Activated B cell treated with CpG ODN at 0.5 μM for 24 hours (primary cell): Measurements from ENCODE around the gene MLH1. TPM values are rescaled to one million over a fixed set of nuclear protein-coding genes. Genes with fewer than 3 reads are reported as not detected.

Experiments
- ATAC-seq: fragments of 200-7000 bp; cut with Tn5 transposase; one replicate; pipeline ENCODE4 v1.10.0; 2021; ENCODE audit warnings: low read depth, mild to moderate bottlenecking, moderate library complexity
- CTCF ChIA-PET: fragments of 350-600 bp; sonication (Branson Sonifier 250); formaldehyde crosslinking; loops from one replicate; lab custom pipeline; 2021; ENCODE audit warnings: antibody characterized with exemption; lab: Charles Lee
- POLR2A ChIA-PET: fragments of 350-600 bp; sonication (Branson Sonifier 250); formaldehyde crosslinking; loops from one replicate; lab custom pipeline; 2021; ENCODE audit warnings: antibody characterized with exemption; lab: Charles Lee
- DNase-seq: peaks from one replicate; pipeline ENCODE4 v3.0.0; 2022
- H3K27ac Mint-ChIP-seq: one replicate; pipeline ENCODE4 v1.8.0; 2020; ENCODE audit warnings: mixed read lengths
- H3K27me3 Mint-ChIP-seq: one replicate; pipeline ENCODE4 v1.8.0; 2021; ENCODE audit warnings: mixed read lengths
- H3K36me3 Mint-ChIP-seq: one replicate; pipeline ENCODE4 v1.8.0; 2021; ENCODE audit warnings: low read depth, mixed read lengths
- H3K4me1 Mint-ChIP-seq: one replicate; pipeline ENCODE4 v1.8.0; 2021; ENCODE audit warnings: mixed read lengths
- H3K4me3 Mint-ChIP-seq: one replicate; pipeline ENCODE4 v1.8.0; 2020; ENCODE audit warnings: mild to moderate bottlenecking, mixed read lengths
- H3K9me3 Mint-ChIP-seq: one replicate; pipeline ENCODE4 v1.8.0; 2020; ENCODE audit warnings: mixed read lengths
- intact Hi-C: fragments of 100-400 bp; cut with micrococcal nuclease; formaldehyde crosslinking; loops from one replicate; pipeline ENCODE4 v1.15.1; 2024
- total RNA-seq: library from RNA; stranded (reverse); gene quantifications from 2 replicates; pipeline ENCODE4 v1.2.3, GENCODE V29; 2022
- TF ChIP-seq, protein P1 (sequence below): fragments of 200-600 bp; IDR thresholded peaks from one replicate; pipeline ENCODE4 v1.8.0; 2022; ENCODE audit warnings: antibody characterized with exemption, mild to moderate bottlenecking

Gene MLH1
- total RNA-seq, 1 donor from 2014 or later = 46.2 TPM

DNA sequence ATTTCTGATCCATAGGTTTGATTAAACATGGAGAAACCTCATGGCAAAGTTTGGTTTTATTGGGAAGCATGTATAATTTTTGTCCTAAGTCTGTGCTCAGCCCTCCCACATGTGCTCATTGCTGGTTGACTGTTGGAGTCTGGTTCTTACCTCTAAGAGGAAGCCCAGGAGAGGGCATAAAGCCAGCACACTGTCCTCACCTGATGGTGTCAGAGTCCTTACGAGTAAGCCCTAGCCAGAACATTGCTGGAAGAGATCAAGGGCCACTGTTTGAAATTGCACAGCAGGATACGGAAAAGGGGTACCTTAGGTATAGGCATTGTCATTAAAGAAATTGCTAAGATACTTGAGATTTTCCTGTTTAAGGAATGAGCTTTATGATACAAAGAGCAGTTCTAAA is 21.3 kb downstream of the MLH1 start:
- no peak overlapping the region for H3K27ac Mint-ChIP-seq

DNA sequence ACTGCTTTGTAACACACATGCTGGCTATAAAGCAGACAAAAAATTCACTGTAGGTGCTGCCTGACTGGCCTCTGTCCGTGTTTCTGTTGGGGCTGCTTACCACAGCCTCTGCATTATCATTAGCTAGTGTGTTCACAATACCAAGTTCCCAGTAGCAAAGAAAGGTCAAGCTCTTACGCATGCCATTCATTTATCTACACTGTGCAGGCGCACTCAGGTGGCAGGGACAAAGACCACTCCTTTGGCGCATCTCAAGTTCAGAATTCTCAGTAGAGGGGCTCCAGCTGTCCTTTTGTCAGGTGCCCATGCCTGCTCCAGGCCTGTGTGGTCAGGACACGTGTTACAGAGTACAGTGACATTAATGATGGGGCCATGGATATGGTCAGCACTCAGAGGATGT is 22.3 kb downstream of the MLH1 start:
- no peaks in the 10 kb centered on the region for H3K9me3 Mint-ChIP-seq
- intact Hi-C loops = no loop called here
- TF ChIP-seq, protein P1, sequence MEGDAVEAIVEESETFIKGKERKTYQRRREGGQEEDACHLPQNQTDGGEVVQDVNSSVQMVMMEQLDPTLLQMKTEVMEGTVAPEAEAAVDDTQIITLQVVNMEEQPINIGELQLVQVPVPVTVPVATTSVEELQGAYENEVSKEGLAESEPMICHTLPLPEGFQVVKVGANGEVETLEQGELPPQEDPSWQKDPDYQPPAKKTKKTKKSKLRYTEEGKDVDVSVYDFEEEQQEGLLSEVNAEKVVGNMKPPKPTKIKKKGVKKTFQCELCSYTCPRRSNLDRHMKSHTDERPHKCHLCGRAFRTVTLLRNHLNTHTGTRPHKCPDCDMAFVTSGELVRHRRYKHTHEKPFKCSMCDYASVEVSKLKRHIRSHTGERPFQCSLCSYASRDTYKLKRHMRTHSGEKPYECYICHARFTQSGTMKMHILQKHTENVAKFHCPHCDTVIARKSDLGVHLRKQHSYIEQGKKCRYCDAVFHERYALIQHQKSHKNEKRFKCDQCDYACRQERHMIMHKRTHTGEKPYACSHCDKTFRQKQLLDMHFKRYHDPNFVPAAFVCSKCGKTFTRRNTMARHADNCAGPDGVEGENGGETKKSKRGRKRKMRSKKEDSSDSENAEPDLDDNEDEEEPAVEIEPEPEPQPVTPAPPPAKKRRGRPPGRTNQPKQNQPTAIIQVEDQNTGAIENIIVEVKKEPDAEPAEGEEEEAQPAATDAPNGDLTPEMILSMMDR = no peak
- H3K4me3 Mint-ChIP-seq = no peak overlapping the region
- H3K36me3 Mint-ChIP-seq = peaks cover 90% of the 10 kb centered on the region
- no peak for ATAC-seq
- no peaks in the 10 kb centered on the region for H3K27me3 Mint-ChIP-seq
- no peaks in the 10 kb centered on the region for H3K4me1 Mint-ChIP-seq
- POLR2A ChIA-PET = no interaction called here
- CTCF ChIA-PET = interaction anchor here (1.2 kb wide), 1 partner anchor 9 kb away, joined by 5 read pairs; no protein-coding TSS in a partner anchor
- no peak for DNase-seq
- no peak overlapping the region for H3K27ac Mint-ChIP-seq

More for the DNA sequence above, 21.3 kb downstream of the MLH1 start:
- CTCF ChIA-PET = interaction anchor here (1.2 kb wide), 1 partner anchor 10 kb away, joined by 5 read pairs; no protein-coding TSS in a partner anchor
- no peak for DNase-seq
- POLR2A ChIA-PET = no interaction called here
- Mint-ChIP-seq H3K9me3 (no peaks in the 10 kb centered on the region), H3K27me3 (no peaks in the 10 kb centered on the region), H3K36me3 (peaks cover 82% of the 10 kb centered on the region), H3K4me1 (no peaks in the 10 kb centered on the region), H3K4me3 (no peak overlapping the region)
- ATAC-seq = no peak
- TF ChIP-seq, protein P1 = no peak
- intact Hi-C loops = no loop called here

DNA sequence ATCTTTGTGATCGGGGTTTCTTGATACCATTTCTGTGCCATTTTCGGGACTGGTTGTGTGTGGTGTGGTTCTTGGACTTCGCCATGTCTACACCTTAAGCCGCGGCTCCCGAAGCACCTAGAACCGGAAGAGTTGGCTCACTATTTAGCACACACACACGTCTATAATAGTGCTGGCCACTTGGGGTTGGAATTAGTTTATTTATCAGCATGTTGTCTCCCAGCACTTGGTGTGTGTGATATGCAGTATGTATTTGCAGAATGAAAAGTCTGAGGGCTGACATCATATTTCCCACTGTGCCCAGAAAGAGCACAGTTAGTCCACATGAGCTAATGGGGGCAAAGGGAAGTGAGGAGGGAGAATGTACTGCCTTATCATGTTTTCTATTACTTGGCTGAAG is 23.6 kb downstream of the MLH1 start:
- no peak for ATAC-seq
- no peak overlapping the region for H3K4me3 Mint-ChIP-seq
- H3K27me3 Mint-ChIP-seq = no peaks in the 10 kb centered on the region
- peaks cover 92% of the 10 kb centered on the region for H3K36me3 Mint-ChIP-seq
- no peaks in the 10 kb centered on the region for H3K9me3 Mint-ChIP-seq
- TF ChIP-seq, protein P1 = no peak
- DNase-seq = no peak
- intact Hi-C loops = no loop called here
- CTCF ChIA-PET = no interaction called here
- no peak overlapping the region for H3K27ac Mint-ChIP-seq
- H3K4me1 Mint-ChIP-seq = no peaks in the 10 kb centered on the region
- POLR2A ChIA-PET = no interaction called here

DNA sequence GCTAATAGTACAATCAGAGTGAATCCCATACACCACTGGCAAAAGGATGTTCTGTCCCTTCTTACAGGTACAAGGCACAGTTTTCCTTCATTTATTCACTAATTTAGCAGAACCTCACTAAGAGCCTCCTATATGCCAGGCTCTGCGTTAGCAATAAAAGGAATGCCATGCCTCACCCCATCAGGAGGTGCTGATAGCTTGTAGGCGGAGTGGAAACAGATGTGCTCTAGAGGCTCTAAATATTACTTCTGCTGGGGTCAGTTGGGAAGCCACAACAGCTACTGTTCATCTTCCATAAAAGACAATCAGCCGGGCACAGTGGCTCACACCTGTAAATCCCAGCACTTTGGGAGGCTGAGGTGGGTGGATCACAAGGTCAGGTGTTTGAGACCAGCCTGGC is 24.4 kb downstream of the MLH1 start:
- no peaks in the 10 kb centered on the region for H3K4me1 Mint-ChIP-seq
- TF ChIP-seq, protein P1 = no peak
- intact Hi-C loops = no loop called here
- no peaks in the 10 kb centered on the region for H3K9me3 Mint-ChIP-seq
- ATAC-seq = no peak
- no peak overlapping the region for H3K4me3 Mint-ChIP-seq
- POLR2A ChIA-PET = no interaction called here
- H3K36me3 Mint-ChIP-seq = peaks cover 92% of the 10 kb centered on the region
- CTCF ChIA-PET = no interaction called here
- no peak for DNase-seq
- no peaks in the 10 kb centered on the region for H3K27me3 Mint-ChIP-seq
- H3K27ac Mint-ChIP-seq = no peak overlapping the region

DNA sequence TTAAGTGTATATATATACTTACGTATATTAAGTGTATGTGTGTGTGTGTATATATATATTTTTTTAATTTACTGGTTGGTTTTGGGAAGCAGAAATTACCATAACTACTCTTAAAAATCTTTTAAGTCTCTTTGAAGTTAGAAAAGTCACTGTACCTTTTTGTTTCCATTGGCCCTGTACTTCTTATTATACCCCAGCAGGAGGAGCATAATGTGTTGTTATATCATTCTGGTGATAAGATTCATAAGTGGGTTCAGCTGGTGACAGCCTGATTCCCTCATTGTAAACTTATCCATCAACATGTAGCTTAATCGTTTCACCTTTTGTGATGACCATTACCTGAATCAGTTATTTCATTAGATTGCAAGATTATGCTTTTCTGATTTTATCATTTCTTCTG is 30.8 kb downstream of the MLH1 start:
- ATAC-seq (peak; percentile 42), DNase-seq (no peak)
- TF ChIP-seq, protein P1 = no peak
- intact Hi-C loops = loop anchor here (1.0 kb wide), 2 partner anchors 189 to 295 kb away; no protein-coding TSS in a partner anchor
- ChIA-PET POLR2A (interaction anchor here (2.5 kb wide), 1 partner anchor 31 kb away, joined by 17 read pairs; the partner anchor contains the start of genes EPM2AIP1 and MLH1), CTCF (interaction anchor here (0.8 to 2.0 kb wide), 6 partner anchors 9 to 232 kb away, joined by 3 to 14 read pairs (median 4); no protein-coding TSS in a partner anchor)
- Mint-ChIP-seq H3K27ac (no peak overlapping the region), H3K9me3 (no peaks in the 10 kb centered on the region), H3K4me3 (no peak overlapping the region), H3K27me3 (no peaks in the 10 kb centered on the region), H3K36me3 (peaks cover 85% of the 10 kb centered on the region), H3K4me1 (peaks cover 7% of the 10 kb centered on the region)
